HG03520 (cell line): ENCODE measurements around the gene CLMN.
"Not testable (repeated sequence)": the region's sequence is repeated elsewhere in the genome, so short reads cannot be mapped to it uniquely, and the experiment has no call there.

ENCODE experiments used
- ATAC-seq: cut with Tn5 transposase; IDR thresholded peaks from one replicate; pipeline ENCODE4 v1.9.1; 2021; ENCODE audit warnings: mild to moderate bottlenecking, moderate library complexity; ENCODE audit not compliant: unreplicated experiment

The CLMN gene

GRCh38 chr14:95197551-95197950, 122.2 kb downstream of the CLMN start:
- no peak for ATAC-seq

GRCh38 chr14:95196826-95197545, 122.7 kb downstream of the CLMN start:
- ATAC-seq, result no peak

- ATAC-seq, result no peak
These were observed 123.4 kb downstream of the CLMN start for GRCh38 chr14:95196268-95196667.

GRCh38 chr14:95195031-95195430, 124.7 kb downstream of the CLMN start:
- ATAC-seq, result no peak

DNA sequence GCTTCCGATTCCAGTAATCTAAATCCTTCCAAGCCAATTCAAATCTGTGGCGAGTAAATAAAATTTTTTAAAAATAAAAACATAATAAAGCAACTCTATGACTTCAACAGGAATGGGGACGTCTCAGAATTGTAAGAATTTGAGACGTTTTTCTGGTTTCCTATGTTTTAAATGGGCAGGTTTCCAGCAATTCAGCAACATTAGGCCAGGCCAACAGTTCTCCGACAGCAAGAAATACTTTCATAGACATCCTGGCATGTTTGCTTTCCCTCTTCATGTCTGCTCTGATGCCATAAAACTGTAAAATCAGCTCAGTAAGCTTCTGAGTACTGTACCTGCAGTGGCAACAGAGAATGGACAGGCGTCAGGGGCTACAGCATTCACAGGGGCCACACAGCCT, 126.6 kb downstream of the CLMN start:
- ATAC-seq, result no peak

DNA sequence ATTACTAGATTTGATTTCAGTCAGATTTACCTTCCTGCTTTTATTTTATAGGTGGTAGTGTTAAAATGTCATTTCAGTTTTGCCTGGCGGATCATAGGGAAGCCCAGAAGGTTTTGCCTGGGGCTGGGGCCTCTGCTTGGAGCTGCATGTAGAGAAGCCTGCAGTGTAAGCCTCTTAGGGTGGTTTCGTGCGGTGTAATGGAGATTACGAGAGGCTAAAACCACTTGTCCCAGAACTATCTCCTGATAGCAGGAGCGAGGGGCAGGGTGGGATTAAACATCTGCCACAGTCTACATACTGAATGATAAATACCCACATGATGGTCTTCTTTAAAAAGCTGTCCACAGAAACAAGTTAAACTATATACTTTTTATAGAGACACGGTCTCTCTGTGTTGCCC, 127.4 kb downstream of the CLMN start:
- no peak for ATAC-seq

GRCh38 chr14:95191445-95192199, 128.1 kb downstream of the CLMN start:
- no peak for ATAC-seq

DNA sequence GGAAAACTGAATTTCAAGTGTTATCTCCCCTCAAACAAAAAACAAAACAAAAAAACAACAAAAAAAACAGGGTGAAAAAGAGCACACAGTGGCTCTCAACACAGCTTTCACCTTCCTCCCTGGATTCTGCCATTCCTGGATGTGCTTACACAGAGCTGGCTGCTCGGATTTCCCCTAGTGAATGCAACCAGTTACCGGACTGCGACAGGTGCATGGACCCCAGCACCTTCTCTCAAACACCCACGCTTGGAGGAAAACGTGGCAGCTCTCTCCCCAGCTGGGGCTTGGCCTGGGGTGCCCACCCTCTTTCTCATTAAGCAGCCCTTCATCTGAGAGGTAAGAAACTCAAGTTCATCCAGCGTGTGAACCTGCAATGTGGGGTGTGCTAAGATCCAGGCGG, 128.9 kb downstream of the CLMN start:
- no peak for ATAC-seq

DNA sequence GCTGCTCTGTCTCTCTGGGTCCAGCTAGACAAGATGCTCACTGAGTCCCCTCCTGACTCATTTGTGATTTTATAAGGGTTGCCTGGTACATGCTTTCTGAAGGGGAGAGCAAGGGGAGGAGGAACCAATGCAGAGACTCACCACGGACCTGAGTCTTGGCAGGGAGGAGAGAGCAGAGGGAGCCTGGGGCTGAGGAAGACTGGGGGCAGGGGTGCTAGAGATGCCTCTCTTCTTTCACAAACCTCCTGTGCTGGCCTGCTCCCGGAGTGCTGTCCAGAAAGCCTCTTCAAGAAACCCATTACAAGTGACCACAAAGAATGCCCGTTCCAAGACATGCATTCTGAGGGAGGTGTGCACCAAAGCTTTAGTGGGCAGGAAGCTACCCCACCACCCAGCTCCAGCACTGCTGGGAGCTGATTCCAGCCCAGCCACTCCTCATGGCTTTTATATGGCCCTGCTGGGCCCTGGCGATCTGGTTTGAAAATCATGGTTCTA, 129.3 kb downstream of the CLMN start:
- no peak for ATAC-seq

GRCh38 chr14:95189367-95190132, 130.2 kb downstream of the CLMN start:
- no peak for ATAC-seq

DNA sequence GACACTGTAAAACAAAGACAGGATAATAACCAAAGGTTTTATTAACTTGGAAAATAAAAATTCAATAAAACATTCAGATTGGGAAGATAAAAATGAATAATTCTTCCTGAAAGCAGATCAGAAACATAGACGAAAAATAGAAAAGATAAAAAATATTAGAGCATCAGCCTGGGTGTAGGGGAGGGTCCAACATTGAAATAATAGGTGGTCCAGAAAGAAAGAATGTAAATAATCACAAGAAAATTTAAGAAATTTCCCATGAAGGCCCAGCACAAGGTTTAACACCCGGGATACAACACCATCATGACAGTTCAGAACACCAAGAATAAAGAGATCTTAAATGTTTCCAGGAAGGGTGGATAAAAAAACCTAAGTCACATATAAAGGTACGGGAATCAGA, 131.3 kb downstream of the CLMN start:
- no peak for ATAC-seq

- no peak for ATAC-seq
These were observed 133.8 kb downstream of the CLMN start for GRCh38 chr14:95185767-95186392.

DNA sequence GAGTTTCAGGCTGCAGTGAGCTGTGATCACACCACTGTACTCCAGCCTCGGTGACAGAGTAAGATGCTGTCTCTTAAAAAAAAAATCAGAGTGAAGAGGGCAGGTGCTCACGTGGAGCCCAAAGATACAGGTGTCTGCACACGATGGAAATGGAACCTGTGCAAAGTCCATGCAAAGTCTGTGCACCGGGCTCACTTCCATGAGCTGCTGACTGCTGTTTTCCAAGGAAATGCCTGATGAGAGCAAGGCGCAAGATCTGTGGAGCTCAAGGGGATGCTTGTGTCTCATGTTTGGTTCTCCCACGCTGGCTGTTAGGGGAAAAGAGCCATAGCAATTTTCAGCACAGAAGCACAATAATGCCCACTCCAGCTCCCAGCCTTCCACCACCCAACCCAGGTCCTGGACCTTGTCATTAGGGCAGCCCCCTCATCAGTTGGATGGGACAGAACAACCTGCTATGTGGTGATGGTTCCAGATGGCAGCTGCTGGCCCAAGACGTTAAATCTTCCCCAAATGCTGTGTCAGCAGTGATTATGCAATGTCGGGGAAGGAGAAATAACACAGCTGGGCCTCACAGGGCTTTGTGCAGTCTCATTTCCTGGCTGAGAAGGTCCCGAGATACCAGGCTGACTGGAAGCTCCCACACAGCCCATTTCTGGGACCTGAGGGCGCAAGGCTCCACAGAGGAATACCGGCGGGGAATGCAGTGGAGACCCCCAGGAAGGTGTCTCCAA, 134.5 kb downstream of the CLMN start:
- ATAC-seq, result no peak

DNA sequence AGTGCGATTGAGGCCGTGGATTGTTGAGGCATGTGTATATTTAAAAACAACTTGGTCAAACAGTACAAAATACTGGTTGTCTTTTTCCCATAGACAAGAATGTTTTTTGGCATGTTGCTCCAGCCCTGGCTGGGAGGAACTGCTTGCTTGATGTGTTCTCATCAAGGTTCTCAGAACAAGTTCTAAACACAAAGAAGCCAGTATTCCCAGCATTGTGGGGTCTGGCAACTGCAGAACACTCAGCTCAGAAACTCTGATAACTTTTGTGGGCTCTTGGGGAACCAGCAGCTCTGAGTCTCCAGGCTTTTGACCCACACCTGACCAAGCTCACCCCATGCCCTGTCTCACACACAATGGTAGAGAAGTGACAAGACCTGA, 135.3 kb downstream of the CLMN start:
- ATAC-seq, result no peak

GRCh38 chr14:95183532-95184412, 135.9 kb downstream of the CLMN start:
- ATAC-seq, result no peak

DNA sequence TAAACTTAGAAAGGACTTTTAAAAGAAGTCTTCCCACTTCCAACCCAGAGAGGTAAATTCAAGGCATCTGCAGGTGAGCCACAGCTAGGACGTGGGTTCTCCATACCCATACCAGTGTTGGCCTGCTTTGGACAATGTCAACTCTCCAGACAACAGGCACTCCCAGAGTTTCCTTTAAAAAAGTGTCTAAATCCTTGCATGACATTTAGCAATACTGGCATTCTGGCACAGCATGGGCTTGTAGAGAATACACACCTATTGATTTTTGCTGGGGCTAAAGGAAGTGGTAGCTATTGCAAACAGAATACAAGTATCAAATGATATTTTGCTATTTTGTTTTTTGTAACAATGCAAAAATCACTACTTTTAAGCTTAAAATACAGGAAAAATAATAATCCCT, 136.6 kb downstream of the CLMN start:
- no peak for ATAC-seq

DNA sequence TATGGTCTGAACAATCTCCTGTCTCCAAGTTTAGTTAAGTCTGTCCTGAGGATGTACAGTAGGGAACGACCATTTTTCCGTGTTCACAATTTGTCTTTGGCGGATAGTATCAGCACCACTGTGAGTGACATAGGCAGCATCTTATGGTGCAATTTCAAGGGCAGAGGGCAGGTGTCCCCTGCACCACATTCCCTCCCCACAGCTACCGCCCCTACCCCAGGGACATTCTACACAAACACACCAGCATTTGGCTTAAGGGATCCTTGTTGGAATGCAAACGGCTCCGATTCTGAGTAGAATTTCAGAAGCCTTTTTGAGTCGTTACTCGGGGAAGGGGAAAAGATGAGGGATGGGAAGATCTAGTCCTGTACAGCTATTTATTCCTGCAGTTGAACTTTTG, 137.3 kb downstream of the CLMN start:
- ATAC-seq, result no peak

- no peak for ATAC-seq
These were observed 138.6 kb downstream of the CLMN start for GRCh38 chr14:95180966-95181741.

DNA sequence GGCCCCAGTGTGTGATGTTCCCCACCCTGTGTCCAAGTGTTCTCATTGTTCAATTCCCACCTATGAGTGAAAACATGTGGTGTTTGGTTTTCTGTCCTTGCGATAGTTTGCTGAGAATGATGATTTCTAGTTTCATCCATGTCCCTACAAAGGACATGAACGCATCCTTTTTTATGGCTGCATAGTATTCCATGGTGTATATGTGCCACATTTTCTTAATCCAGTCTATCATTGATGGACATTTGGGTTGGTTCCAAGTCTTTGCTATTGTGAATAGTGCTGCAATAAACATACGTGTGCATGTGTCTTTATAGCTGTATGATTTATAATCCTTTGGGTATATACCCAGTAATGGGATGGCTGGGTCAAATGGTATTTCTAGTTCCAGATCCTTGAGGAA, 144.0 kb downstream of the CLMN start:
- not testable (repeated sequence) for ATAC-seq
